Panc1 (cell line): ENCODE data around the gene CAP1. TPM values are rescaled to one million over a fixed set of nuclear protein-coding genes. Genes with fewer than 3 reads are reported as not detected.
A peak's percentile ranks its signal among the peaks of the same experiment; 100 is the strongest.

ENCODE experiments used
- ATAC-seq: fragments of 200-7000 bp; cut with Tn5 transposase; 2 replicates; pipeline ENCODE4 v1.9.1; 2020; ENCODE audit warnings: mild to moderate bottlenecking, moderate library complexity
- BruUV-seq: library from RNA; stranded (reverse); fragments of 400-500 nt; replicated peaks from 2 replicates; lab custom pipeline; 2021; lab: Mats Ljungman, UMichigan
- CTCF ChIA-PET: fragments of 300-600 bp; sonication (Branson Sonifier 250); formaldehyde crosslinking; loops from one replicate; lab custom pipeline; 2022; ENCODE audit warnings: antibody characterized with exemption; lab: Charles Lee
- POLR2A ChIA-PET: fragments of 300-600 bp; sonication (Branson Sonifier 250); formaldehyde crosslinking; loops from one replicate; lab custom pipeline; 2022; ENCODE audit warnings: antibody characterized with exemption; lab: Charles Lee
- DNase-seq: peaks from one replicate; pipeline ENCODE4 v3.0.0-alpha.2; 2010; ENCODE audit warnings: low read depth, low spot score
- H3K27ac ChIP-seq: 2 replicates; pipeline ENCODE4 v1.5.1; 2011; ENCODE audit warnings: mild to moderate bottlenecking, low read length, inconsistent platforms
- H3K27me3 ChIP-seq: fragments of 200-500 bp; sonication (Bioruptor generic); 2 replicates; pipeline ENCODE4 v1.6.0; 2014; ENCODE audit warnings: low read length, inconsistent platforms; ENCODE audit not compliant: control insufficient read depth, insufficient read depth
- H3K36me3 ChIP-seq: fragments of 200-500 bp; sonication (Bioruptor generic); 2 replicates; pipeline ENCODE4 v1.5.1; 2014; ENCODE audit warnings: inconsistent platforms, mild to moderate bottlenecking, low read length, moderate library complexity; ENCODE audit not compliant: control insufficient read depth, insufficient read depth
- H3K4me1 ChIP-seq: 2 replicates; pipeline ENCODE4 v1.5.1; 2011; ENCODE audit warnings: inconsistent platforms, mild to moderate bottlenecking, low read length, moderate library complexity; ENCODE audit not compliant: control insufficient read depth, insufficient read depth
- H3K4me3 ChIP-seq, 2 experiments: 2 replicates each; pipeline ENCODE4 v1.5.1; 2011 to 2012; ENCODE audit warnings: low read depth in 2 of 2, low read length in 2 of 2, mild to moderate bottlenecking in 2 of 2, inconsistent platforms in 1 of 2, moderate library complexity in 1 of 2
- H3K9me3 ChIP-seq: fragments of 200-500 bp; sonication (Bioruptor generic); 2 replicates; pipeline ENCODE4 v1.5.1; 2014; ENCODE audit warnings: low read depth, mild to moderate bottlenecking, inconsistent platforms, low read length, moderate library complexity; ENCODE audit not compliant: control insufficient read depth, insufficient read depth
- POLR2AphosphoS5 ChIP-seq: IDR thresholded peaks from 2 replicates; pipeline ENCODE4 v1.6.1; 2012; ENCODE audit warnings: mild to moderate bottlenecking, low read depth, low read length, moderate library complexity
- SIN3A ChIP-seq: IDR thresholded peaks from 2 replicates; pipeline ENCODE4 v1.6.1; 2012; ENCODE audit warnings: low read depth, mild to moderate bottlenecking, low read length, moderate library complexity, borderline replicate concordance; ENCODE audit not compliant: insufficient read depth
- TCF7L2 ChIP-seq: IDR thresholded peaks from 2 replicates; pipeline ENCODE4 v1.6.1; 2011; ENCODE audit warnings: mild to moderate bottlenecking, low read depth, low read length, inconsistent platforms
- in situ Hi-C: cut with HindIII; loops from 2 replicates; pipeline ENCODE4 v1.10.0; 2016; ENCODE audit warnings: low sequenced_read_pairs, low pct_unique_long_range_greater_than_20kb
- intact Hi-C: fragments of 100-400 bp; cut with micrococcal nuclease; formaldehyde crosslinking; loops from one replicate; pipeline ENCODE4 v1.10.0; 2022; ENCODE audit not compliant: unreplicated experiment
- total RNA-seq: library from RNA; stranded (reverse); gene quantifications from one replicate; pipeline ENCODE4 v1.2.1, GENCODE V29; 2021; ENCODE audit not compliant: unreplicated experiment
- TF ChIP-seq, protein P1 (sequence below): fragments of 450-650 bp; IDR thresholded peaks from 2 replicates; pipeline ENCODE4 v1.5.1; 2017; ENCODE audit warnings: mild to moderate bottlenecking
- TF ChIP-seq, protein P2 (sequence below), 2 experiments: IDR thresholded peaks; 2 replicates each; pipeline ENCODE4 v1.6.1; 2011 to 2012; ENCODE audit warnings: low read depth in 2 of 2, control low read depth in 1 of 2, low read length in 1 of 2, mild to moderate bottlenecking in 1 of 2, moderate library complexity in 1 of 2; ENCODE audit not compliant: insufficient read depth in 1 of 2

Gene CAP1
- total RNA-seq, 1 experiment from 2014 or later = 463 TPM

- ATAC-seq (no peak), DNase-seq (no peak)
- in situ Hi-C loops (no loop called here), intact Hi-C loops (no loop called here)
- Histone ChIP-seq H3K4me1 (peaks cover 12% of the 10 kb centered on the region), H3K36me3 (peaks cover 6% of the 10 kb centered on the region; the same call in 1 of the 2 replicates), H3K27ac (no peak overlapping the region), H3K27me3 (no peaks in the 10 kb centered on the region), H3K9me3 (no peaks in the 10 kb centered on the region), H3K4me3 (no peak overlapping the region)
- TF ChIP-seq, protein P1, sequence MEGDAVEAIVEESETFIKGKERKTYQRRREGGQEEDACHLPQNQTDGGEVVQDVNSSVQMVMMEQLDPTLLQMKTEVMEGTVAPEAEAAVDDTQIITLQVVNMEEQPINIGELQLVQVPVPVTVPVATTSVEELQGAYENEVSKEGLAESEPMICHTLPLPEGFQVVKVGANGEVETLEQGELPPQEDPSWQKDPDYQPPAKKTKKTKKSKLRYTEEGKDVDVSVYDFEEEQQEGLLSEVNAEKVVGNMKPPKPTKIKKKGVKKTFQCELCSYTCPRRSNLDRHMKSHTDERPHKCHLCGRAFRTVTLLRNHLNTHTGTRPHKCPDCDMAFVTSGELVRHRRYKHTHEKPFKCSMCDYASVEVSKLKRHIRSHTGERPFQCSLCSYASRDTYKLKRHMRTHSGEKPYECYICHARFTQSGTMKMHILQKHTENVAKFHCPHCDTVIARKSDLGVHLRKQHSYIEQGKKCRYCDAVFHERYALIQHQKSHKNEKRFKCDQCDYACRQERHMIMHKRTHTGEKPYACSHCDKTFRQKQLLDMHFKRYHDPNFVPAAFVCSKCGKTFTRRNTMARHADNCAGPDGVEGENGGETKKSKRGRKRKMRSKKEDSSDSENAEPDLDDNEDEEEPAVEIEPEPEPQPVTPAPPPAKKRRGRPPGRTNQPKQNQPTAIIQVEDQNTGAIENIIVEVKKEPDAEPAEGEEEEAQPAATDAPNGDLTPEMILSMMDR = no peak
- no peak for TF ChIP-seq SIN3A
- no peak for TF ChIP-seq POLR2AphosphoS5
- no peak for TF ChIP-seq TCF7L2
- TF ChIP-seq, protein P2, sequence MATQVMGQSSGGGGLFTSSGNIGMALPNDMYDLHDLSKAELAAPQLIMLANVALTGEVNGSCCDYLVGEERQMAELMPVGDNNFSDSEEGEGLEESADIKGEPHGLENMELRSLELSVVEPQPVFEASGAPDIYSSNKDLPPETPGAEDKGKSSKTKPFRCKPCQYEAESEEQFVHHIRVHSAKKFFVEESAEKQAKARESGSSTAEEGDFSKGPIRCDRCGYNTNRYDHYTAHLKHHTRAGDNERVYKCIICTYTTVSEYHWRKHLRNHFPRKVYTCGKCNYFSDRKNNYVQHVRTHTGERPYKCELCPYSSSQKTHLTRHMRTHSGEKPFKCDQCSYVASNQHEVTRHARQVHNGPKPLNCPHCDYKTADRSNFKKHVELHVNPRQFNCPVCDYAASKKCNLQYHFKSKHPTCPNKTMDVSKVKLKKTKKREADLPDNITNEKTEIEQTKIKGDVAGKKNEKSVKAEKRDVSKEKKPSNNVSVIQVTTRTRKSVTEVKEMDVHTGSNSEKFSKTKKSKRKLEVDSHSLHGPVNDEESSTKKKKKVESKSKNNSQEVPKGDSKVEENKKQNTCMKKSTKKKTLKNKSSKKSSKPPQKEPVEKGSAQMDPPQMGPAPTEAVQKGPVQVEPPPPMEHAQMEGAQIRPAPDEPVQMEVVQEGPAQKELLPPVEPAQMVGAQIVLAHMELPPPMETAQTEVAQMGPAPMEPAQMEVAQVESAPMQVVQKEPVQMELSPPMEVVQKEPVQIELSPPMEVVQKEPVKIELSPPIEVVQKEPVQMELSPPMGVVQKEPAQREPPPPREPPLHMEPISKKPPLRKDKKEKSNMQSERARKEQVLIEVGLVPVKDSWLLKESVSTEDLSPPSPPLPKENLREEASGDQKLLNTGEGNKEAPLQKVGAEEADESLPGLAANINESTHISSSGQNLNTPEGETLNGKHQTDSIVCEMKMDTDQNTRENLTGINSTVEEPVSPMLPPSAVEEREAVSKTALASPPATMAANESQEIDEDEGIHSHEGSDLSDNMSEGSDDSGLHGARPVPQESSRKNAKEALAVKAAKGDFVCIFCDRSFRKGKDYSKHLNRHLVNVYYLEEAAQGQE (IDR thresholded peaks at IDR 0.05; ENCODE audit: insufficient read depth in 1 of 2, low read depth in 2 of 2, low read length in 1 of 2) = no peak
- ChIA-PET POLR2A (no interaction called here), CTCF (interaction anchor here (0.6 kb wide), 1 partner anchor 26 kb away, joined by 5 read pairs; no protein-coding TSS in a partner anchor)
- BruUV-seq = no TSS peak
Measured at GRCh38 chr1:40094466-40095110, 54.1 kb downstream of the CAP1 start.

GRCh38 chr1:40095806-40096205 is 55.3 kb downstream of the CAP1 start:
- in situ Hi-C loops = no loop called here
- H3K36me3 ChIP-seq = peaks cover 1% of the 10 kb centered on the region; the same call in 1 of the 2 replicates
- ChIA-PET CTCF (interaction anchor here (0.7 kb wide), 1 partner anchor 17 kb away, joined by 4 read pairs; no protein-coding TSS in a partner anchor), POLR2A (no interaction called here)
- intact Hi-C loops = no loop called here
- DNase-seq (no peak), ATAC-seq (no peak)
- TF ChIP-seq, protein P1 = no peak
- peak overlapping the region; percentile 91; the same call in 1 of the 2 replicates for H3K27ac ChIP-seq
- H3K27me3 ChIP-seq = no peaks in the 10 kb centered on the region
- peaks cover 12% of the 10 kb centered on the region for H3K4me1 ChIP-seq
- no TSS peak for BruUV-seq
- H3K4me3 ChIP-seq = peak overlapping the region in 1 of 2 experiments; percentile 89; a peak in 2 of 4 replicates
- H3K9me3 ChIP-seq = no peaks in the 10 kb centered on the region
